Osteocyte (in vitro differentiated cells): ENCODE data around the gene FAM163A. TPM values are rescaled to one million over a fixed set of nuclear protein-coding genes. Genes with fewer than 3 reads are reported as not detected.

Experiments
- DNase-seq: peaks from one replicate; pipeline ENCODE4 v3.0.0; 2021; ENCODE audit warnings: mixed read lengths; ENCODE audit not compliant: unreplicated experiment; ENCODE audit errors: extremely low spot score
- H3K27ac Mint-ChIP-seq: one replicate; pipeline ENCODE4 v1.8.0; 2021; ENCODE audit warnings: mild to moderate bottlenecking, mixed read lengths; ENCODE audit not compliant: unreplicated experiment
- H3K27me3 Mint-ChIP-seq: one replicate; pipeline ENCODE4 v1.8.0; 2021; ENCODE audit warnings: mixed read lengths; ENCODE audit not compliant: unreplicated experiment
- H3K36me3 Mint-ChIP-seq: one replicate; pipeline ENCODE4 v1.8.0; 2021; ENCODE audit warnings: mixed read lengths; ENCODE audit not compliant: unreplicated experiment
- H3K4me1 Mint-ChIP-seq: one replicate; pipeline ENCODE4 v1.8.0; 2021; ENCODE audit warnings: mixed read lengths; ENCODE audit not compliant: unreplicated experiment
- H3K4me3 Mint-ChIP-seq: one replicate; pipeline ENCODE4 v1.8.0; 2021; ENCODE audit warnings: mild to moderate bottlenecking, moderate library complexity, mixed read lengths; ENCODE audit not compliant: unreplicated experiment
- H3K9me3 Mint-ChIP-seq: one replicate; pipeline ENCODE4 v1.8.0; 2021; ENCODE audit warnings: mixed read lengths; ENCODE audit not compliant: unreplicated experiment
- CTCF ChIP-seq: fragments of 200-600 bp; sonication (generic); IDR thresholded peaks from 2 replicates; pipeline ENCODE4 v1.5.0; 2021; ENCODE audit warnings: antibody characterized with exemption, mild to moderate bottlenecking, moderate library complexity
- total RNA-seq: library from RNA; stranded (reverse); gene quantifications from 2 replicates; pipeline ENCODE4 v1.2.1, GENCODE V29; 2021

The FAM163A gene
- total RNA-seq, 1 donor from 2014 or later, result not detected

- DNase-seq, result no peak
- no peak overlapping the region for H3K4me3 Mint-ChIP-seq
- no peaks in the 10 kb centered on the region for H3K4me1 Mint-ChIP-seq
- no peak overlapping the region for H3K27ac Mint-ChIP-seq
- peaks cover 7% of the 10 kb centered on the region for H3K9me3 Mint-ChIP-seq
- no peaks in the 10 kb centered on the region for H3K36me3 Mint-ChIP-seq
- peaks cover 32% of the 10 kb centered on the region for H3K27me3 Mint-ChIP-seq
- TF ChIP-seq CTCF, result no peak
Observed at GRCh38 chr1:179708434-179709195, 34.5 kb upstream of the FAM163A start.

GRCh38 chr1:179709841-179710329 is 33.2 kb upstream of the FAM163A start:
- no peak overlapping the region for H3K4me3 Mint-ChIP-seq
- DNase-seq, result no peak
- no peak for TF ChIP-seq CTCF

DNA sequence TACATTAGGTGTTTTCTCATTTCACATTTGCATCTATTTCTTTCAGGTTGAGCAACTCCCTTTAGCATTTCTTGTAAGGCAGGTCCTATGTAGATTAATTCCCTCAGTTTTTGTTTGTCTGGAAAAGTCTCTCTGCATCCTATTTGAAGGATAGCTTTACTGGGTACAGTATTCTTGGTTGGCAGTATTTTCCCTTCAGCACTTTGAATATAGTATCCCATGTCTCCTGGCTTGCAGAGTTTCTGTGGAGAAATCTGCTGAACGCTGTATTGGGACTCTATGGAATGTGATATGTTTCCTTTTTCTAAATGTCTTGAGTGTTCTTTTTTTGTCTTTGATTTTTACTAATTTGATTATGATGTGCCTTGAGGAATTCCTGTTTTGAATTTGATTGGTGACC is 28.9 kb upstream of the FAM163A start:
- Mint-ChIP-seq H3K36me3 (no peaks in the 10 kb centered on the region), H3K9me3 (peaks cover 51% of the 10 kb centered on the region), H3K27ac (no peak overlapping the region), H3K4me1 (no peaks in the 10 kb centered on the region), H3K4me3 (no peak overlapping the region), H3K27me3 (peaks cover 12% of the 10 kb centered on the region)
- no peak for DNase-seq
- no peak for TF ChIP-seq CTCF

More at GRCh38 chr1:179709841-179710329, 33.2 kb upstream of the FAM163A start:
- Mint-ChIP-seq H3K27me3 (peaks cover 28% of the 10 kb centered on the region), H3K27ac (no peak overlapping the region), H3K36me3 (no peaks in the 10 kb centered on the region), H3K9me3 (peaks cover 18% of the 10 kb centered on the region), H3K4me1 (no peaks in the 10 kb centered on the region)

- H3K9me3 Mint-ChIP-seq, result peaks cover 55% of the 10 kb centered on the region
- DNase-seq, result no peak
- TF ChIP-seq CTCF, result no peak
Observed at GRCh38 chr1:179714623-179715022, 28.5 kb upstream of the FAM163A start.

DNA sequence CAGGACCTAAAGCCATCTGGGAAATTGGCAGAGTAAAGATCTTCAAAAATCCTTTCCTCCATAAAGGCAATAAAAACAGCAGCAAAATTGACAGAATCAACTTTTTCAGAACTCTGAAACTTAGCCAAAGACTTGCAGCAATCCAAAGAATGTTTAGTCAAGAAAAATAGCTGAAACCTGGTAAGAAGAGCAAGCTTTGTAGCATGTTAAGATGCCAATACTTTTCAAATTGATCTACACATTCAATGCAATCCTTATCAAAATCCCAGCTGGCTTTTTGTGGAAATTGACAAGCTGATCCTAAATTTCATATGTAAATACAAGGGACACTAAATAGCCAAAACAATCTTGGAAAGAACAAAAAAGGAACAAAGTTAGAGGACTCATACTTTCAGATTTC is 23.8 kb upstream of the FAM163A start:
- H3K36me3 Mint-ChIP-seq, result no peaks in the 10 kb centered on the region
- H3K4me3 Mint-ChIP-seq, result no peak overlapping the region
- no peak for TF ChIP-seq CTCF
- DNase-seq, result no peak
- no peaks in the 10 kb centered on the region for H3K27me3 Mint-ChIP-seq
- H3K9me3 Mint-ChIP-seq, result peaks cover 61% of the 10 kb centered on the region
- H3K27ac Mint-ChIP-seq, result no peak overlapping the region
- no peaks in the 10 kb centered on the region for H3K4me1 Mint-ChIP-seq

More at GRCh38 chr1:179714623-179715022, 28.5 kb upstream of the FAM163A start:
- peaks cover 12% of the 10 kb centered on the region for H3K27me3 Mint-ChIP-seq
- H3K36me3 Mint-ChIP-seq, result no peaks in the 10 kb centered on the region
- H3K27ac Mint-ChIP-seq, result no peak overlapping the region
- H3K4me1 Mint-ChIP-seq, result no peaks in the 10 kb centered on the region
- no peak overlapping the region for H3K4me3 Mint-ChIP-seq
